H1 (cell line): Measurements from ENCODE around the gene POLE3. TPM values are rescaled to one million over a fixed set of nuclear protein-coding genes. Genes with fewer than 3 reads are reported as not detected.

Source experiments
- HDAC6 ChIP-seq: IDR thresholded peaks from one replicate; pipeline ENCODE4 v1.7.1; 2012; ENCODE audit warnings: low read depth, mild to moderate bottlenecking, inconsistent platforms, low read length, moderate library complexity
- SAP30 ChIP-seq: fragments of 300-600 bp; sonication (generic); IDR thresholded peaks from 2 replicates; pipeline ENCODE4 v1.7.1; 2012; ENCODE audit warnings: low read length, moderate library complexity, mild to moderate bottlenecking, inconsistent platforms; ENCODE audit not compliant: insufficient read depth, insufficient replicate concordance
- TBP ChIP-seq: IDR thresholded peaks from 2 replicates; pipeline ENCODE4 v1.6.1; 2011; ENCODE audit warnings: low read depth, low read length, improper control_type of control experiment
- TCF12 ChIP-seq: IDR thresholded peaks from 2 replicates; pipeline ENCODE4 v1.6.1; 2011; ENCODE audit warnings: low read depth, mild to moderate bottlenecking, low read length
- polyA plus RNA-seq, 7 experiments: library from polyadenylated mRNA; depleted of rRNA in 3 of 7; stranded (reverse) in 5 of 7; unstranded in 2 of 7; fragments of >200 nt in 5 of 7; fragments of 200-250 nt in 2 of 7; gene quantifications; 1 replicate in 5 of 7; 2 replicates in 1 of 7; 4 replicates in 1 of 7; pipeline versions ENCODE4 v1.2.1 to v1.2.3, GENCODE V29; 2011 to 2013; ENCODE audit warnings: missing spikeins in 2 of 7, mixed read lengths in 2 of 7
- total RNA-seq: library from RNA; stranded (reverse); fragmentation: NEBNext Ultra II Directional; extraction: Animal tissue kit (Norgen Biotek cat#: 25700); gene quantifications from 2 replicates; pipeline ENCODE4 v1.2.1, GENCODE V29; 2021
- TF ChIP-seq, protein P1 (sequence below), 3 experiments: IDR thresholded peaks; 1 replicate in 2 of 3; 2 replicates in 1 of 3; pipeline versions ENCODE4 v1.5.1 to v1.6.1; 2011; ENCODE audit warnings: low read length in 3 of 3, mild to moderate bottlenecking in 3 of 3, inconsistent platforms in 2 of 3, low read depth in 1 of 3, moderate library complexity in 1 of 3; ENCODE audit not compliant: insufficient read depth in 1 of 3; ENCODE audit errors: control extremely low read depth in 1 of 3

POLE3 gene
- total and polyA plus RNA-seq, 2 of the 8 experiments (the other 6 are each of a cell fraction or from before 2014, with no cell fraction given) = 52.7 to 77.3 TPM

DNA sequence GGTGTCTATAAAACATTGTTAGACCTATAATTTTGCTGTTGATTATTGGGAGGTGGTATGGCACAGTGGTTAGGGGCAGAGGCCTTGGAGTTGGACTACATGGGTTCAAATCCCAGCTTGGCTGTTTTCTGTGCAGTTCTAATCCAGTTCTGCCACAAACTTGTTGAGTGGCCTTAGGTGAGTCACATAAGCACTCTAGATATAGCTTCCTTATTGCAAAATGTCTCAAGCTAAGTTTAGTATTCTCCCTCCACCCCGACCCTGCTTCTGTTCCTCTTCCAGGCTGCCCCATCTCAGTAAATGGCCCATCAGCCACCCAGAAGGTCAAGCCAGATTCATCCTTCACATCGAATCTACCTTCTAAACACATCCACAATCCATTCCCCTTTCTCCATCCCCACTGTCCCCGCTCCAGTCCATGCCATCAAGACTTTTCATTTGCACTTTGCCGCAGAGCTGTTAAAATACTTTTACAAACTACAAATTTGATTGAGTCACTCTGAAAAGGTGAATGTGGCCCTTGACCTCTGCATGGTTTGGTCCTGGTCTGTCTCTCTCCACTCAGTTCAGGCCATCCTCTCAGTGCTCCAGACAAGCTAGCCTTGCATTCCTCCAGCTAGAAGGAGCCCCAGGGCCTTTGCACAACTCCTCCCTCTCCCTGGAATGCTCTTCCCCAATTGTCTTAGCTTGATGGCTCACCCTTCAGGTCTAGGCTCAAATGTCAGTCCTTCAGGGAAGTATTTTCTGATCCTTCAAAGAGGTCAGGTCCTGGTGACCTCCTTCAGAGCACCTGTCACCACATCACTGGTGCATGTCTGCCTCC is 23.7 kb downstream of the POLE3 start (continued):
- TF ChIP-seq, protein P1, sequence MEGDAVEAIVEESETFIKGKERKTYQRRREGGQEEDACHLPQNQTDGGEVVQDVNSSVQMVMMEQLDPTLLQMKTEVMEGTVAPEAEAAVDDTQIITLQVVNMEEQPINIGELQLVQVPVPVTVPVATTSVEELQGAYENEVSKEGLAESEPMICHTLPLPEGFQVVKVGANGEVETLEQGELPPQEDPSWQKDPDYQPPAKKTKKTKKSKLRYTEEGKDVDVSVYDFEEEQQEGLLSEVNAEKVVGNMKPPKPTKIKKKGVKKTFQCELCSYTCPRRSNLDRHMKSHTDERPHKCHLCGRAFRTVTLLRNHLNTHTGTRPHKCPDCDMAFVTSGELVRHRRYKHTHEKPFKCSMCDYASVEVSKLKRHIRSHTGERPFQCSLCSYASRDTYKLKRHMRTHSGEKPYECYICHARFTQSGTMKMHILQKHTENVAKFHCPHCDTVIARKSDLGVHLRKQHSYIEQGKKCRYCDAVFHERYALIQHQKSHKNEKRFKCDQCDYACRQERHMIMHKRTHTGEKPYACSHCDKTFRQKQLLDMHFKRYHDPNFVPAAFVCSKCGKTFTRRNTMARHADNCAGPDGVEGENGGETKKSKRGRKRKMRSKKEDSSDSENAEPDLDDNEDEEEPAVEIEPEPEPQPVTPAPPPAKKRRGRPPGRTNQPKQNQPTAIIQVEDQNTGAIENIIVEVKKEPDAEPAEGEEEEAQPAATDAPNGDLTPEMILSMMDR (IDR thresholded peaks at IDR 0.05; ENCODE audit: control extremely low read depth in 1 of 3, insufficient read depth in 1 of 3, low read depth in 1 of 3, low read length in 3 of 3) = no peak
- TF ChIP-seq SAP30 = no peak
- TF ChIP-seq HDAC6 = no peak
- no peak for TF ChIP-seq TBP
- no peak for TF ChIP-seq TCF12
